ENCODE measurements around the gene SIGLEC1.

GRCh38 chr20:3728876-3729275 lies 16.5 kb upstream of the SIGLEC1 start:
- TF ChIP-seq CTCF (conservative IDR thresholded peaks at IDR 0.05 in 1 of 2, IDR thresholded peaks at IDR 0.05 in 1 of 2; ENCODE audit: extremely low read depth in 1 of 2, insufficient read depth in 1 of 2, low read depth in 1 of 2, low read length in 2 of 2) (no peak), EZH2 (IDR thresholded peaks at IDR 0.05; ENCODE audit: borderline replicate concordance, low read length) (no peak)
